ENCODE results near the gene SETBP1. TPM values are rescaled to one million over a fixed set of nuclear protein-coding genes. Genes with fewer than 3 reads are reported as not detected.

Gene SETBP1
- total RNA-seq, 1 experiment from 2014 or later: 0.05 TPM

- no peak for TF ChIP-seq REST (IDR thresholded peaks at IDR 0.05; ENCODE audit: low read depth)
- TF ChIP-seq TCF7L2 (IDR thresholded peaks at IDR 0.05; ENCODE audit: borderline replicate concordance, extremely low read depth, insufficient read depth, insufficient read length): no peak
Measured at GRCh38 chr18:44736664-44737380, 56.1 kb downstream of the SETBP1 start (continued).

GRCh38 chr18:44737623-44738022 lies 56.9 kb downstream of the SETBP1 start:
- H2AFZ ChIP-seq (ENCODE audit: low read depth, low read length, poor library complexity, severe bottlenecking): no peak overlapping the region
- ChIA-PET POLR2A (no interaction called here), CTCF (no interaction called here), RAD21 (ENCODE audit: low non-redundant PET in 1 of 2, low total read pairs in 2 of 2, uncharacterized antibody in 2 of 2, unreplicated experiment in 2 of 2) (no interaction called here)
- no peaks in the 10 kb centered on the region for H3K79me2 ChIP-seq (ENCODE audit: insufficient read depth, low read length)
- peaks cover 11 to 24% of the 10 kb centered on the region in 2 experiments; a peak in 2 of 4 replicates for H3K9me3 ChIP-seq (ENCODE audit: control insufficient read depth in 1 of 2, insufficient read depth in 1 of 2, low read depth in 1 of 2, low read length in 2 of 2)
- no TSS peak for BruUV-seq (replicated peaks)
- no peaks in the 10 kb centered on the region for H3K9me2 ChIP-seq (ENCODE audit: insufficient read depth)
- H4K20me1 ChIP-seq (ENCODE audit: insufficient read depth): no peaks in the 10 kb centered on the region
- no peaks in the 10 kb centered on the region for H3K36me3 ChIP-seq (ENCODE audit: control insufficient read depth in 1 of 2, insufficient read depth in 2 of 2, low read length in 2 of 2)
- no peak overlapping the region for H3K4me2 ChIP-seq (ENCODE audit: low read length)
- H3K4me3 ChIP-seq (replicated peaks in 1 of 2; ENCODE audit: low read depth in 1 of 2, low read length in 2 of 2): no peak overlapping the region
- no peak overlapping the region for H3K9ac ChIP-seq (ENCODE audit: low read length)
- no peaks in the 10 kb centered on the region for H3K27me3 ChIP-seq (ENCODE audit: insufficient read depth, low read length)
- TF ChIP-seq EZH2phosphoT487 (IDR thresholded peaks at IDR 0.05; ENCODE audit: borderline replicate concordance): no peak
- no peak for TF ChIP-seq FOSL1 (IDR thresholded peaks at IDR 0.05; ENCODE audit: low read depth)
- no peak for TF ChIP-seq RAD21 (IDR thresholded peaks at IDR 0.05; ENCODE audit: low read depth)
- TF ChIP-seq ZFX (IDR thresholded peaks at IDR 0.05): no peak
- no peak for TF ChIP-seq CTCF (IDR thresholded peaks at IDR 0.05 in 2 of 3, conservative IDR thresholded peaks at IDR 0.05 in 1 of 3; ENCODE audit: borderline replicate concordance in 1 of 3, insufficient read depth in 1 of 3, low read depth in 2 of 3, low read length in 2 of 3)
- TF ChIP-seq TCF7L2 (IDR thresholded peaks at IDR 0.05; ENCODE audit: borderline replicate concordance, extremely low read depth, insufficient read depth, insufficient read length): no peak
- DNase-seq (ENCODE audit: low read depth, low spot score) (no peak), ATAC-seq (no peak)
- no peaks in the 10 kb centered on the region for H3K4me1 ChIP-seq (ENCODE audit: control insufficient read depth in 1 of 2, insufficient read depth in 2 of 2, low read length in 2 of 2)
- H3K27ac ChIP-seq (ENCODE audit: low read depth, low read length): no peak overlapping the region
- intact Hi-C loops (cut with micrococcal nuclease): no loop called here
